H1 (cell line): ENCODE results near the gene CREB3L4. TPM values are rescaled to one million over a fixed set of nuclear protein-coding genes. Genes with fewer than 3 reads are reported as not detected.

Experiments used
- EGR1 ChIP-seq: IDR thresholded peaks from 2 replicates; pipeline ENCODE4 v1.6.1; 2011; ENCODE audit warnings: low read depth, low read length, borderline replicate concordance
- polyA plus RNA-seq, 7 experiments: library from polyadenylated mRNA; depleted of rRNA in 3 of 7; stranded (reverse) in 5 of 7; unstranded in 2 of 7; fragments of >200 nt in 5 of 7; fragments of 200-250 nt in 2 of 7; gene quantifications; 1 replicate in 5 of 7; 2 replicates in 1 of 7; 4 replicates in 1 of 7; pipeline versions ENCODE4 v1.2.1 to v1.2.3, GENCODE V29; 2011 to 2013; ENCODE audit warnings: missing spikeins in 2 of 7, mixed read lengths in 2 of 7
- total RNA-seq: library from RNA; stranded (reverse); fragmentation: NEBNext Ultra II Directional; extraction: Animal tissue kit (Norgen Biotek cat#: 25700); gene quantifications from 2 replicates; pipeline ENCODE4 v1.2.1, GENCODE V29; 2021
- TF ChIP-seq, protein P1 (sequence below): fragments of 300-600 bp; sonication (generic); IDR thresholded peaks from 2 replicates; pipeline ENCODE4 v1.7.1; 2012; ENCODE audit warnings: low read length, moderate library complexity, mild to moderate bottlenecking, inconsistent platforms; ENCODE audit not compliant: insufficient replicate concordance

Gene CREB3L4
- total and polyA plus RNA-seq, 2 of the 8 experiments (the other 6 are each of a cell fraction or from before 2014, with no cell fraction given): 34.4 to 54.0 TPM

DNA sequence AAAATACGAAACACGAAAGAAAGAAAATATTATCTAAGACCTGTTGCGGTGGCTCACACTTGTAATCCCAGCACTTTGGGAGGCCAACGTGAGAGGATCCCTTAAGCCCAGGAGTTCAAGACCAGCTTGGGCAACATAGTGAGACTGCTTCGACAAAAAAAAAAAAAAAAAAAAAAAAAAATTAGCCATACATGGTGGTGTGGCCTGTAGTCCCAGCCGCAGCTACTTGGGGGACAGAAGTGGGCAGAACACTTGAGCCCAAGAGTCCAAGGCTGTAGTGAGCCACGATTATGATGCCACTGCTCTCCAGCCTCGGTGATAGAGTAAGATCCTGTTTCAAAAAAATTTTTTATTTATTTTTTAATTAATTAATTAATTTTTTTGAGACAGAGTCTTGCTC is 19.9 kb downstream of the CREB3L4 start (continued):
- TF ChIP-seq, protein P1, sequence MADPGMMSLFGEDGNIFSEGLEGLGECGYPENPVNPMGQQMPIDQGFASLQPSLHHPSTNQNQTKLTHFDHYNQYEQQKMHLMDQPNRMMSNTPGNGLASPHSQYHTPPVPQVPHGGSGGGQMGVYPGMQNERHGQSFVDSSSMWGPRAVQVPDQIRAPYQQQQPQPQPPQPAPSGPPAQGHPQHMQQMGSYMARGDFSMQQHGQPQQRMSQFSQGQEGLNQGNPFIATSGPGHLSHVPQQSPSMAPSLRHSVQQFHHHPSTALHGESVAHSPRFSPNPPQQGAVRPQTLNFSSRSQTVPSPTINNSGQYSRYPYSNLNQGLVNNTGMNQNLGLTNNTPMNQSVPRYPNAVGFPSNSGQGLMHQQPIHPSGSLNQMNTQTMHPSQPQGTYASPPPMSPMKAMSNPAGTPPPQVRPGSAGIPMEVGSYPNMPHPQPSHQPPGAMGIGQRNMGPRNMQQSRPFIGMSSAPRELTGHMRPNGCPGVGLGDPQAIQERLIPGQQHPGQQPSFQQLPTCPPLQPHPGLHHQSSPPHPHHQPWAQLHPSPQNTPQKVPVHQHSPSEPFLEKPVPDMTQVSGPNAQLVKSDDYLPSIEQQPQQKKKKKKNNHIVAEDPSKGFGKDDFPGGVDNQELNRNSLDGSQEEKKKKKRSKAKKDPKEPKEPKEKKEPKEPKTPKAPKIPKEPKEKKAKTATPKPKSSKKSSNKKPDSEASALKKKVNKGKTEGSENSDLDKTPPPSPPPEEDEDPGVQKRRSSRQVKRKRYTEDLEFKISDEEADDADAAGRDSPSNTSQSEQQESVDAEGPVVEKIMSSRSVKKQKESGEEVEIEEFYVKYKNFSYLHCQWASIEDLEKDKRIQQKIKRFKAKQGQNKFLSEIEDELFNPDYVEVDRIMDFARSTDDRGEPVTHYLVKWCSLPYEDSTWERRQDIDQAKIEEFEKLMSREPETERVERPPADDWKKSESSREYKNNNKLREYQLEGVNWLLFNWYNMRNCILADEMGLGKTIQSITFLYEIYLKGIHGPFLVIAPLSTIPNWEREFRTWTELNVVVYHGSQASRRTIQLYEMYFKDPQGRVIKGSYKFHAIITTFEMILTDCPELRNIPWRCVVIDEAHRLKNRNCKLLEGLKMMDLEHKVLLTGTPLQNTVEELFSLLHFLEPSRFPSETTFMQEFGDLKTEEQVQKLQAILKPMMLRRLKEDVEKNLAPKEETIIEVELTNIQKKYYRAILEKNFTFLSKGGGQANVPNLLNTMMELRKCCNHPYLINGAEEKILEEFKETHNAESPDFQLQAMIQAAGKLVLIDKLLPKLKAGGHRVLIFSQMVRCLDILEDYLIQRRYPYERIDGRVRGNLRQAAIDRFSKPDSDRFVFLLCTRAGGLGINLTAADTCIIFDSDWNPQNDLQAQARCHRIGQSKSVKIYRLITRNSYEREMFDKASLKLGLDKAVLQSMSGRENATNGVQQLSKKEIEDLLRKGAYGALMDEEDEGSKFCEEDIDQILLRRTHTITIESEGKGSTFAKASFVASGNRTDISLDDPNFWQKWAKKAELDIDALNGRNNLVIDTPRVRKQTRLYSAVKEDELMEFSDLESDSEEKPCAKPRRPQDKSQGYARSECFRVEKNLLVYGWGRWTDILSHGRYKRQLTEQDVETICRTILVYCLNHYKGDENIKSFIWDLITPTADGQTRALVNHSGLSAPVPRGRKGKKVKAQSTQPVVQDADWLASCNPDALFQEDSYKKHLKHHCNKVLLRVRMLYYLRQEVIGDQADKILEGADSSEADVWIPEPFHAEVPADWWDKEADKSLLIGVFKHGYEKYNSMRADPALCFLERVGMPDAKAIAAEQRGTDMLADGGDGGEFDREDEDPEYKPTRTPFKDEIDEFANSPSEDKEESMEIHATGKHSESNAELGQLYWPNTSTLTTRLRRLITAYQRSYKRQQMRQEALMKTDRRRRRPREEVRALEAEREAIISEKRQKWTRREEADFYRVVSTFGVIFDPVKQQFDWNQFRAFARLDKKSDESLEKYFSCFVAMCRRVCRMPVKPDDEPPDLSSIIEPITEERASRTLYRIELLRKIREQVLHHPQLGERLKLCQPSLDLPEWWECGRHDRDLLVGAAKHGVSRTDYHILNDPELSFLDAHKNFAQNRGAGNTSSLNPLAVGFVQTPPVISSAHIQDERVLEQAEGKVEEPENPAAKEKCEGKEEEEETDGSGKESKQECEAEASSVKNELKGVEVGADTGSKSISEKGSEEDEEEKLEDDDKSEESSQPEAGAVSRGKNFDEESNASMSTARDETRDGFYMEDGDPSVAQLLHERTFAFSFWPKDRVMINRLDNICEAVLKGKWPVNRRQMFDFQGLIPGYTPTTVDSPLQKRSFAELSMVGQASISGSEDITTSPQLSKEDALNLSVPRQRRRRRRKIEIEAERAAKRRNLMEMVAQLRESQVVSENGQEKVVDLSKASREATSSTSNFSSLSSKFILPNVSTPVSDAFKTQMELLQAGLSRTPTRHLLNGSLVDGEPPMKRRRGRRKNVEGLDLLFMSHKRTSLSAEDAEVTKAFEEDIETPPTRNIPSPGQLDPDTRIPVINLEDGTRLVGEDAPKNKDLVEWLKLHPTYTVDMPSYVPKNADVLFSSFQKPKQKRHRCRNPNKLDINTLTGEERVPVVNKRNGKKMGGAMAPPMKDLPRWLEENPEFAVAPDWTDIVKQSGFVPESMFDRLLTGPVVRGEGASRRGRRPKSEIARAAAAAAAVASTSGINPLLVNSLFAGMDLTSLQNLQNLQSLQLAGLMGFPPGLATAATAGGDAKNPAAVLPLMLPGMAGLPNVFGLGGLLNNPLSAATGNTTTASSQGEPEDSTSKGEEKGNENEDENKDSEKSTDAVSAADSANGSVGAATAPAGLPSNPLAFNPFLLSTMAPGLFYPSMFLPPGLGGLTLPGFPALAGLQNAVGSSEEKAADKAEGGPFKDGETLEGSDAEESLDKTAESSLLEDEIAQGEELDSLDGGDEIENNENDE: no peak
- TF ChIP-seq EGR1: no peak
